HL-60 (cell line): ENCODE measurements around the gene CNTN1.

ENCODE experiments used
- DNase-seq, 2 experiments: peaks; one replicate each; pipeline ENCODE4 v3.0.0-alpha.2; 2010 to 2020; ENCODE audit warnings: low read depth in 1 of 2, low spot score in 1 of 2
- H3K27ac ChIP-seq: fragments of 250-450 bp; sonication (Bioruptor Pico); replicated peaks from 2 replicates; pipeline ENCODE4 v1.5.1; 2020; ENCODE audit warnings: mild to moderate bottlenecking, moderate library complexity
- H3K27me3 ChIP-seq: fragments of 250-450 bp; sonication (Bioruptor Pico); 2 replicates; pipeline ENCODE4 v1.5.1; 2021; ENCODE audit warnings: mild to moderate bottlenecking, moderate library complexity; ENCODE audit not compliant: insufficient read depth, poor library complexity, severe bottlenecking
- H3K4me3 ChIP-seq: replicated peaks from 2 replicates; pipeline ENCODE4 v1.5.1; 2011; ENCODE audit warnings: mild to moderate bottlenecking, control low read depth, low read length; ENCODE audit not compliant: insufficient read depth
- CTCF ChIP-seq: IDR thresholded peaks from one replicate; pipeline ENCODE4 v1.5.1; 2011; ENCODE audit warnings: low read length, control low read depth, inconsistent platforms; ENCODE audit not compliant: insufficient read depth
- GABPA ChIP-seq: IDR thresholded peaks from 2 replicates; pipeline ENCODE4 v1.6.1; 2012; ENCODE audit warnings: low read depth
- POLR2AphosphoS5 ChIP-seq: IDR thresholded peaks from 2 replicates; pipeline ENCODE4 v1.6.1; 2012; ENCODE audit warnings: low read depth
- SPI1 ChIP-seq: IDR thresholded peaks from 2 replicates; pipeline ENCODE4 v1.6.1; 2012; ENCODE audit warnings: low read depth, mild to moderate bottlenecking, borderline replicate concordance
- TF ChIP-seq, protein P1 (sequence below): IDR thresholded peaks from 2 replicates; pipeline ENCODE4 v1.6.1; 2012; ENCODE audit warnings: low read depth; ENCODE audit not compliant: insufficient replicate concordance

CNTN1 gene

GRCh38 chr12:40921563-40922163 lies 229.4 kb downstream of the CNTN1 start:
- no peak for TF ChIP-seq SPI1
- TF ChIP-seq CTCF: peak; percentile 10
- DNase-seq: no peak
- no peak overlapping the region for H3K27ac ChIP-seq
- no peaks in the 10 kb centered on the region for H3K27me3 ChIP-seq
- H3K4me3 ChIP-seq: no peak overlapping the region

- Histone ChIP-seq H3K4me3 (no peak overlapping the region), H3K27ac (no peak overlapping the region), H3K27me3 (peaks cover 4% of the 10 kb centered on the region)
- no peak for DNase-seq
- TF ChIP-seq SPI1 (no peak), GABPA (no peak), POLR2AphosphoS5 (no peak), CTCF (no peak)
- TF ChIP-seq, protein P1, sequence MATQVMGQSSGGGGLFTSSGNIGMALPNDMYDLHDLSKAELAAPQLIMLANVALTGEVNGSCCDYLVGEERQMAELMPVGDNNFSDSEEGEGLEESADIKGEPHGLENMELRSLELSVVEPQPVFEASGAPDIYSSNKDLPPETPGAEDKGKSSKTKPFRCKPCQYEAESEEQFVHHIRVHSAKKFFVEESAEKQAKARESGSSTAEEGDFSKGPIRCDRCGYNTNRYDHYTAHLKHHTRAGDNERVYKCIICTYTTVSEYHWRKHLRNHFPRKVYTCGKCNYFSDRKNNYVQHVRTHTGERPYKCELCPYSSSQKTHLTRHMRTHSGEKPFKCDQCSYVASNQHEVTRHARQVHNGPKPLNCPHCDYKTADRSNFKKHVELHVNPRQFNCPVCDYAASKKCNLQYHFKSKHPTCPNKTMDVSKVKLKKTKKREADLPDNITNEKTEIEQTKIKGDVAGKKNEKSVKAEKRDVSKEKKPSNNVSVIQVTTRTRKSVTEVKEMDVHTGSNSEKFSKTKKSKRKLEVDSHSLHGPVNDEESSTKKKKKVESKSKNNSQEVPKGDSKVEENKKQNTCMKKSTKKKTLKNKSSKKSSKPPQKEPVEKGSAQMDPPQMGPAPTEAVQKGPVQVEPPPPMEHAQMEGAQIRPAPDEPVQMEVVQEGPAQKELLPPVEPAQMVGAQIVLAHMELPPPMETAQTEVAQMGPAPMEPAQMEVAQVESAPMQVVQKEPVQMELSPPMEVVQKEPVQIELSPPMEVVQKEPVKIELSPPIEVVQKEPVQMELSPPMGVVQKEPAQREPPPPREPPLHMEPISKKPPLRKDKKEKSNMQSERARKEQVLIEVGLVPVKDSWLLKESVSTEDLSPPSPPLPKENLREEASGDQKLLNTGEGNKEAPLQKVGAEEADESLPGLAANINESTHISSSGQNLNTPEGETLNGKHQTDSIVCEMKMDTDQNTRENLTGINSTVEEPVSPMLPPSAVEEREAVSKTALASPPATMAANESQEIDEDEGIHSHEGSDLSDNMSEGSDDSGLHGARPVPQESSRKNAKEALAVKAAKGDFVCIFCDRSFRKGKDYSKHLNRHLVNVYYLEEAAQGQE: no peak
These were observed 245.7 kb downstream of the CNTN1 start for GRCh38 chr12:40937891-40938290.

DNA sequence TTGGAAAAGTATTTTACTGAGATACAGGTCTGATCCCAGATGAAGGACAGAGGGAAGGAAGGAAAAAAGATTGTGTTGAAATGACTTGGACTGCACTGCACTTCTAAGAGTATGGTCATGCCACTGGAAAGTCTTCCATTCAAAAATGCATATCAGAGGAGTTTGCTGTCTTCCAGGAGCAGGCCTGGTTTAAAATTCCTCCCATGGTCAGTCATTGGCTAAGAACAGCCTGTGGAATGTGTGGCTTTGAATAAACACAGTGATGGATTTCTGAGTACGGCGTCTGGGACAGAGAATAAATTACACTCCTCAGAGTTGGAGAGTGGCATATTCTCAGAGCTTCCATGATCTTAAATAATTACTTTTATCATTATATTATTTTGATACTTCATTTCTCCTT lies 250.1 kb downstream of the CNTN1 start:
- Histone ChIP-seq H3K4me3 (no peak overlapping the region), H3K27me3 (peaks cover 4% of the 10 kb centered on the region), H3K27ac (no peak overlapping the region)
- DNase-seq: no peak
- TF ChIP-seq GABPA (no peak), POLR2AphosphoS5 (no peak), SPI1 (no peak), CTCF (no peak)
- TF ChIP-seq, protein P1: no peak

DNA sequence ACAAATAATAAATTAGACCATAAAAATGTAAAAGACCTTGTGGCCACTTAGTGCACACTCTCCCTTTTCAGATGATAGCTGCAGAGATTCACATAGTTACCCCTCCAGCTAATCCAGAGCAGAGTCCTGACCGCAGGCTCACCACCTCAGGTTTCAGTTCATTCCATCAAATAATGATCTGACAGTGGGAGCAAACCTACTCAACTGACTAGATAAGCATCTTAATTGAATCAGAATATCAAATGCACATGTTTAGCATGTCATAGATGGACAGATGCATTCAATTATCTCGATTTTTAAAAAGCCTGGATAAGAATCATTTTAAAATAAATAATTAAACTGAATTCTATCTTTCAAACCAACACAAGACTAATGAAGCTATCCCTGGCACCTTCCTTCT lies 253.5 kb downstream of the CNTN1 start:
- no peak for TF ChIP-seq GABPA
- TF ChIP-seq CTCF: no peak
- no peak for TF ChIP-seq SPI1
- H3K27me3 ChIP-seq: peaks cover 2% of the 10 kb centered on the region
- no peak for DNase-seq
- no peak overlapping the region for H3K4me3 ChIP-seq
- H3K27ac ChIP-seq: no peak overlapping the region
